Left hindlimb (tissue), 1 donor: ENCODE data around the gene CSNK2A1.
"Not testable (repeated sequence)": the region's sequence is repeated elsewhere in the genome, so short reads cannot be mapped to it uniquely, and the experiment has no call there.

Source experiments
- DNase-seq: peaks from one replicate; pipeline ENCODE4 v3.0.0-alpha.2; 2018

The CSNK2A1 gene

GRCh38 chr20:531608-532007, 12.0 kb downstream of the CSNK2A1 start:
- no peak for DNase-seq

DNA sequence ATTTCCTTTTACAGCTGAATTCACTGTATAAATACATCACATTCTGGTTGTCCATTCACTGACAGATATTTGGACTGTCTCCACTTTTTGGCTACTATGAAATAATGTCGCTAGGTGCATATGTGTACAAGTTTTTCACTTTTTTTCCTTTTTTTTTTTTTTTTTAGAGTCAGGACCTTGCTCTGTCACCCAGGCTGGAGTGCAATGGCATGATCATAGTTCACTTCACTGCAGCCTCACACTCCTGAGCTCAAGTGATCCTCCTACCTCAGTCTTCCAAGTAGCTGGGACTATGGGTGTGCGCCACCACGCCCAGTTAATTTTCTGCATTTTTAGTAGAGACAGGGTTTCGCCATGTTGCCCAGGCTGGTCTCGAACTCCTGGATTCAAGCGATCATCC, 13.3 kb downstream of the CSNK2A1 start:
- DNase-seq: no peak

DNA sequence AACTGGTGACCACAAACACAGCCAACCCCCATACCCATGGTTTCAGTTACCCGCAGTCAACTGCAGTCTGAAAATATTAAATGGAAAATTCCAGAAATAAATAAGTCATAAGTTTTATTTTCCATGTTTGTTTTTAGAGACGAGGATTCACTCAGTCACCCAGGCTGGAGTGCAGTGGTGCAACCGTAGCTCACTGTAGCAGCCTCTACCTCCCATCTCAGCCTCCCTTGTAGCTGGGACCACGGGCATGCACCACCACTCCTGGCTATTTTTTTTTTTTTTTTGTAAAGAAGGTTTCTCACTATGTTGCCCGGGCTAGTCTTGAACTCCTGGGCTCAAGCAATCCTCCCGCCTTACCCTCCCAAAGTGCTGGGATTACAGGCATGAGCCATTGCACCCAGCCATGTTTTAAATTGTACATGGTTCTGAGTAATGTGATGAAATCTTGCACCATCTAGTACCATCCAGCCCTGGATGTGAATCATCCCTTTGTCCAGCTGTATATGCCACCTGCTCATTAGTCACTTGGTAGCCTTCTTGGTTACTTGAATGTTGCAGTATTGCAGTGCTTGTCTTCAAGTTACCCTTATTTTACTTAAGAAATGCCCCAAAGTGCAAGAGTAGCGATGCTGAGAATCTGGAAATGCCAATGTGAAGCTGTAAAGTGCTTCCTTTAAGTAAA, 14.5 kb downstream of the CSNK2A1 start:
- DNase-seq: no peak

- DNase-seq: no peak
Observed at GRCh38 chr20:527571-527886, 16.1 kb downstream of the CSNK2A1 start.

DNA sequence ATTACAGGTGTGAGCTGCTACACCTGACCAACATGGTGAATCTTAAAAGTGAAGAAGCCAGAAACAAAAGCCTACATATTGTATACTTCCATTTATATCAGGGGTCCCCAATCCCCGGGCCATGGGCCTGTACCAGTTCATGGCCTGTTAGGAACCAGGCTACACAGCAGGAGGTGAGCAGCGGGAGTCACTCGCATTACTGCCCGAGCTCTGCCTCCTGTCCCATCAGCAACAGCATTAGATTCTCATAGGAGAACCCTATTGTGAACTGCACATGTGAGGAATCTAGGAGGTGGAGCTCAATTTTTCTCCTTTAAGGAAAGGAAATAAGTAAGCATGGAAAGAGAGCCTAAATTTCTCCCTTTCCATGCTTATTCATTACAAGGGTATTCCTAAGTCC, 21.7 kb downstream of the CSNK2A1 start:
- no peak for DNase-seq

GRCh38 chr20:519999-520398, 23.6 kb downstream of the CSNK2A1 start:
- DNase-seq: no peak

GRCh38 chr20:517221-517620, 26.4 kb downstream of the CSNK2A1 start:
- DNase-seq: no peak

- DNase-seq: no peak
Observed at GRCh38 chr20:516799-517198, 26.8 kb downstream of the CSNK2A1 start.

DNA sequence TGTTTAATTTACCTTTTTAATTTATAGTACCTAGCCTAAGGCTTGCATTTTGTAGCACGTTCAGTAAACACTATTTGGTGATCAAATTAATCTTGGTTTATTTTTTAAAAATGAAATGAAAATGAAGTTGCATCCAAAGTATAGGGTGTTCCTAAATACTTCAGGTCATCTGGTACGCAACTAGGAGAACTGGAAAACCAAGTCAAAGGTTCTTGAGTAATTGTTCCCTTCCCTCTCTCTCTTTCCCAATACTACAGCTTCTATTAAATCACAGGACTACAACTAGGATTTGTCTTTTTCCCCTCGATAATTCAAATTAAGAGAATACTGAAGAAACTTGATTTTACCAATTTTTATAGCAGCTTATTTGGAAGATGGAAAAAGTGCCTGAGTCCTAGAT, 27.9 kb downstream of the CSNK2A1 start:
- no peak for DNase-seq

DNA sequence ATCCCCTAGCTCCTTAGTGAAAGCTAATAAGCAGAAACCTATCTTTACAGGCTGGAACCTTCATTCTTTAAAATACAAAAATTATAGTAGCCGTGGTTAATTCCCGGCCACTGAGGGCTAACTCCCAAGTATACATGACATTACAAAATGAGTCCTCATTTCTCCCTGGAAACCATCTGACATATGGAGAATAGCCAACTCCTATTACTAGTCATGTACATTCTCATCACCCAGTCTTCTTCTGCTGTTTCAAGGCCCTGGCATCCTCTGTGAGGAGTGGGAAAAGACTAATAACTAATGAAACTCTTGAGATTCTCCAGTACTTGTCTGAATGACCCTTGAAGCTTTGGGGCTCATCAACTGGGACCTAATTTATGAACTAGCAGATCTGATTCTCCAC, 30.2 kb downstream of the CSNK2A1 start:
- no peak for DNase-seq

DNA sequence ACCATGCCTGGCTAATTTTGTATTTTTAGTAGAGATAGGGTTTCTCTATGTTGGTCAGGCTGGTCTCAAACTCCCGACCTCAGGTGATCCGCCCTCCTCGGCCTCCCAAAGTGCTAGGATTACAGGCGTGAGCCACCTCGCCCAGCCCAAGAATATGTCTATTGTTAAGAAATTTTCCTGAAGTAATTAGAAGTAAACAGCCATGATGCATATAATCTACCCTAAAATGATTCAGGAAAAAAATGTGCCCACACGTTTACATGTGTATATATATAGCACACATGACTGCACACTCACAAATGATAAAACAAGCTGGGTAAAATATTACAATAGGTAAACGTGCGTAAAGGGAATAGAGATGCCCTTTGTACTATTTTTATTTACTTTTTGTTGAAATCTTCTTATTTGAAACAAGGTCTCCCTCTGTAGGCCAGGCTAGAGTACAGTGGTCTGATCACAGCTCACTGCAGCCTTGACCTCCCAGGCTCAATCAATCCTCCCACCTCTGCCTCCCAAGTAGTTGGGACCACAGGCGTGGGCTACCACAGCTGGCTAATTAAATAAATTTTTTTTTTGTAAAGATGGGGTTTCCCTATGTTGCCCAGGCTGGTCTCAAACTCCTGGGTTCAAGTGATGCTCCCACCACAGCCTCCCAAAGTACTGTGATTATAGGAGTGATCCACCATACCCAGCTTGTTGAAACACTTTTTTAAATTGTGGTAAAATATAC, 33.1 kb downstream of the CSNK2A1 start:
- DNase-seq: not testable (repeated sequence)

- DNase-seq: not testable (repeated sequence)
Observed at GRCh38 chr20:508364-508787, 35.2 kb downstream of the CSNK2A1 start.

DNA sequence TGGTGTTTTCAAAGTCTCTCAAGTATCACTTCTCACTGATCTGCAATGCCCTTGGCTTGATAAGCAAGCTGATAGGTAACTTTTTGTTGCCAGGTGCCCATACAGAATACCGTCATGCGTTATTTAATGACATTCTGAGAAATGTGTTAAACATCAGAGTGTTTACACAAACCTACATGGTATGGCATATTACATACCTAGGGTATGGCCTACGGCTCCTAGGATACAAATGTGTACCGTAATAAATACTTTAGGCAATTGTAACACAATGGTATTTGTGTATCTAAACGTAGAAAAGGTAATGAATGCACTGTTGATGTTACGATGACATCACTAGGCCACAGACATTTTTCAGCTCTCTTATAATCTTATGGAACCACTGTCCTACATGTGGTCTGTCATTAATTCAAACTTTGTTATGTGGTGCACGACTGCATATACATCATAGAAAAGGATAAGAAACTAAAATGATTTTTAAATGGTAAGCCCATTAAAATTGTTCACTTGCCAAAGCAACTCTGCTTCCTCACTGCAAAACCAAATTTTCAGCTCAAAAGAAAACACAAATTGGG, 35.7 kb downstream of the CSNK2A1 start:
- no peak for DNase-seq

DNA sequence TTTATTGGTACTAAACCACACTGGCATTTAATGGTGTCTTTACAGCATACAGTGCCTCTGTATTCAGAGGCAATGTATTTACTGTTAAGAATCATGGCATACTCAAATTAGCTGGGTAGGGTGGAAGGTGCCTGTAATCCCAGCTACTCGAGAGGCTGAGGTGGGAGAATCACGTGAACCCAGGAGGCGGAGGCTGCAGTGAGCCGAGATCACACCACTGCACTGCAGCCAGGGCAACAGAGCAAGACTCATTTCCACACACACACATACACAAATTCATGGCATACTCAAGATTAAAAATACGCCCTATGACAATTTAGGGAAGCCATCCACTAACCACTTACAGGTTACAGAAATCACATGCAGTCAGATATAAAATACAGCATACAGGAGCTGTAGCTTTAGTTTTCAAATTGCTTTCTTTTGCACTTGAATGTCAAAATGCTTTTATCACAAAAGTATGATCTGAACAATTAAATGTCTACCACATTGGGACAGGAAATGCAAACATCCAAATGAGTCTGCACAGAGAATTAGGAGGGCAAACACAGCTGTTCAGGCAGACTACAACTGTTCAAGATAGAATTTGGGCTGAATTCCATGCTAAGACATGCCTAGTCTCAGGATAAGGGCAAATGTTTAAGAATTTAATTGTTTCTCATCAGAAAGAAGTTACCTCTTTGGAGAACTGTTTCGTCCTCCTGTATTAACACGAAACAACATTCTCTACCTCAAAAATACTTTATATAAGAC, 36.4 kb downstream of the CSNK2A1 start:
- DNase-seq: no peak

DNA sequence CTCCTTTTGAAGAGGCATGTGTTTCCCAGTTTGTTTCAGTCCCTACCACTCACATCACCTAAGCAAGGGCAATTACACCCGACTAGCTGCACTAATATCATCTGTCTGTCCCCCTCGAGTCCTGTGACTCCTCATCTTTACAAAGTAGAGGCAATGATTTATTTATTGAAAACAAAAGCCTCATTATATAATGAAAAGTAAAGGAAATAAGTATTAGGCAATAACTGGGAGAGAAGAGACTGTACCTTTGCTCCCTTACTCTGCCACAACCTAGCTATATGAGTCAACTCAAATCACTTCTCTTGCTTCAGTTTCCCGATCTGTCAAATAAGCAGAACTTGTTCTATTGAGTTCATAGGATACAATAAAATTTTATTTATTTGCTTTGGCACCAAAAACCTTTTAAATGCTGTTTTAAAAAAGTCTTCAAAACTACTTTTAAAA, 38.9 kb downstream of the CSNK2A1 start:
- no peak for DNase-seq

DNA sequence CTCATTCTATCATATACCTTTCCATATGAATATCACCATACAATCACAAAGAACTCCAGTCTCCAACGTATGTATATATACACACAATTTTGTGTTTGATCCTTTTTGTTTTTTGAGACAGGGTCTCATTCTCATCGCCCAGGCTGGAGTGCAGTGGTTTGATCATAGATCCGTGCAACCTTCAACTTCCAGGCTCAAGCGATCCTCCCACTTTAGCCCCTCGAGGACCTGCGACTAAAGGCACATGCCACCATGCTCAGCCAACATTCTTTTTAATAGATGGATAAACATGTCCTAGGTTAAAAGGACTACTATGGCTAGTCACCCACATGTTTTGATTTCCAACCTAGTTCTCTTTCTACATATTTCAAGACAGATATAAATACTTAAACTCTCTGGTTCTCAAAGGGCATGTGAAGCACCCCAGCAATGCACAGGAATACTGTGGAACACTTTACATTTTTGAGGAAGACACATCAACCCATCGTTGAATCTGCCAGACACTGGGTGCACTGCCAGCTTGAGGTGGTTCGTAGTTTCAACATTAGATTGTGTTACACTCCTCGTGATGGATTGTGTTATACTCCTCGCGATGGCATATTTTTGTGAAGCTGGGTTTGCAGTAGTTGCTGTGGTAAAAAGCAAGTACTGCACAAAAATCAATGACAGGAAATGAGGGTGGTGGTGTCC, 40.4 kb downstream of the CSNK2A1 start:
- no peak for DNase-seq

DNA sequence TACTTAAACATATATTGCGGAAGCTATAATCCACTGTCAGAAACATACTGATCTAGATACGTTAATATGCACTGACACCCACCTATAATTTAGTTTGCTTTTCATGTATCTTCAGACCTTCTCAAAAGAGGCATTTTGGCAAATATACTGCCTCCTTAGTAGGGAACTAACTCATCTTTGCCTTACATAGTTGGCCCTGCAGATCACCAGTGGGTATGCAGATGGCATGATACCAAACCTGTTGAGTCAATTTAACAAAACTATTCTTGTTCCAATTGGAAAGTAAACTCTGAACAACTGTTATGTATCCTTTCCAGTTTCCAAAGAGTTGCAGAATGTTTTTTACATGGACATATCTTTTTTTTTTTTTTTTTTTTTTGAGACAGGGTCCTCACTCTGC, 45.6 kb downstream of the CSNK2A1 start:
- no peak for DNase-seq

- DNase-seq: no peak
Observed at GRCh38 chr20:496126-496696, 47.4 kb downstream of the CSNK2A1 start.

DNA sequence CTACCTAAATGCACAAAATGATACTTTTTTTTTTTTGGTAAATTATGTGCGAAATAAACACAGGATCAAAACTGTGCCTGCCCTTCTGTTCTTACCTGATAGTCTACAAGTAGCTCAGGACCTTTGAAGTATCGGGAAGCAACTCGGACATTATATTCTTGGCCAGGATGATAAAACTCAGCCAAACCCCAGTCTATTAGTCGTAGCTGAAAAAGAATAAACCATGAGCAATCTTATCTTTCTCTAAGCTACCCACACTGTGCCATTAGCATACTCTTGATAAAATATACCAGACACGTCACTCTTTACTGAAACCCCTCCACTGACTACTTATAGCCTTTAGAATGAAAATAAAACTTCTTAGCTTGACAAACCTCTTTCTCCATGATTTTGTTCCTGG, 51.4 kb downstream of the CSNK2A1 start:
- no peak for DNase-seq

DNA sequence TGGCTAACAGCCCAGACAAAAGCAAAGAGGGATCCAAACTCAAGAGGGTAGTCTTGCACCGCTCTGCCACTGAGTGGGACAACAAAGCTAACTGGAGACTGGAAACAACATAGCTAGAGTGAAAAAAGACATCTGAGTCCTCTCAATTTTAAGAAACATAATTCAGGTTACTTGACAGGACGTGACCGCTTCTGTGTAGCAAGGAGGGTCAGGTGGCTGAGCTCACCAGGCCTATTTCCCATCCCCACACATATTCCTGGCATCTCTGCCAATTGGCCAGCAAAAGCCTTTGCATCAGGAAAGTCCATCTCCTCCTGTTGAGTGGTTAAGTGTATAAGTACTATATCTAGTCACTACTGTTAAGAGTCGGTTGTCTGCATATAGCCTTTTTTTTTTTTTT, 55.9 kb downstream of the CSNK2A1 start:
- no peak for DNase-seq

GRCh38 chr20:483815-484644, 59.6 kb downstream of the CSNK2A1 start:
- DNase-seq: no peak

DNA sequence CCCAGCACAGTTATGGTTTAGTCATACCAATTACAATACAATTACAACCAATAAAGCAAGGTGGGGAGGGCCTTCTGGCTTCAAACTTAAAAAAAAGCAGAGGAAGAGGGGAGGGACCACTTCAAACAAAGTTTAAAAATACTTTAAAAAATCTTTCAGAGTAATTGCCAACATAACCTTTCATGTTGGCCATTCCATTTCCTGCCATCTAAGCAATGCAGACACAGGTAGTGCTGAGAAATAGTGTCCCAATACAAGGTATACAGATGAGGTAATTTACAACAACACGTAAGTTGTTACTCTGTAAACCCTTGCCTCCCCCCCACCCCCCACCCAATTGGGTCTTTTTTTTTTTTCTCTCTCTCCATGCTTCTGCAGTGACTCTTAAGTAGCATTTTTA, 62.4 kb downstream of the CSNK2A1 start:
- no peak for DNase-seq
